ENCODE data around the gene POP4. TPM values are rescaled to one million over a fixed set of nuclear protein-coding genes. Genes with fewer than 3 reads are reported as not detected.

Gene POP4
- total and polyA plus RNA-seq, 2 experiments from 2014 or later = 68.9 to 91.8 TPM

DNA sequence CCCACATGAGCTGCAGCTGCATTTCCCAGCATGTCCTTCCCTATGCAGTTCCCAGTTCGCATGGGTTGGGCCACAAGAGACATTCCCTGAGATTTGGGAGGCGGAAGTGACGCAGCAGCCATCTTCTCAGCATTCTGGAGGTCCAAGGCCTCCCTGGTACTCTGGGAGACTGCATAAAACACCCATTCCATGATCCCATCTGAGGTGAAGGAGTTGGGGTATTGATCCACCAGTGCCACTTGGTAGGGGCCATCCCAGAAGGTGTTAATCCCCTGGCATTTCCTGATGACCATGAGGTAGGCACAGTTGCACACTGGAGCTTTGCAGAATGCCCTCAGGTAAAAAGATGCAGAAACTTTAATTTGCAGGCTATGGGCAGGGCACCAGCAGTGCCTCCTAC lies 25.4 kb downstream of the POP4 start:
- no peak overlapping the region for H3K27ac ChIP-seq
- no peaks in the 10 kb centered on the region for H4K20me1 ChIP-seq (ENCODE audit: insufficient read depth, poor library complexity, severe bottlenecking)
- WGBS (ENCODE audit: low lambda C conversion rate, missing lambda C conversion rate) = 96% methylated on average over 3 of the region's 3 CpGs
- H3K36me3 ChIP-seq (replicated peaks; ENCODE audit: insufficient read depth, low read depth) = no peaks in the 10 kb centered on the region
- no peak for DNase-seq (ENCODE audit: low spot score)
- H3K27me3 ChIP-seq = no peaks in the 10 kb centered on the region
- H3K79me2 ChIP-seq = no peaks in the 10 kb centered on the region
- H3K4me1 ChIP-seq (ENCODE audit: insufficient read depth) = no peaks in the 10 kb centered on the region
- no peak for TF ChIP-seq EZH2 (IDR thresholded peaks at IDR 0.05; ENCODE audit: borderline replicate concordance)
- TF ChIP-seq, protein P1, sequence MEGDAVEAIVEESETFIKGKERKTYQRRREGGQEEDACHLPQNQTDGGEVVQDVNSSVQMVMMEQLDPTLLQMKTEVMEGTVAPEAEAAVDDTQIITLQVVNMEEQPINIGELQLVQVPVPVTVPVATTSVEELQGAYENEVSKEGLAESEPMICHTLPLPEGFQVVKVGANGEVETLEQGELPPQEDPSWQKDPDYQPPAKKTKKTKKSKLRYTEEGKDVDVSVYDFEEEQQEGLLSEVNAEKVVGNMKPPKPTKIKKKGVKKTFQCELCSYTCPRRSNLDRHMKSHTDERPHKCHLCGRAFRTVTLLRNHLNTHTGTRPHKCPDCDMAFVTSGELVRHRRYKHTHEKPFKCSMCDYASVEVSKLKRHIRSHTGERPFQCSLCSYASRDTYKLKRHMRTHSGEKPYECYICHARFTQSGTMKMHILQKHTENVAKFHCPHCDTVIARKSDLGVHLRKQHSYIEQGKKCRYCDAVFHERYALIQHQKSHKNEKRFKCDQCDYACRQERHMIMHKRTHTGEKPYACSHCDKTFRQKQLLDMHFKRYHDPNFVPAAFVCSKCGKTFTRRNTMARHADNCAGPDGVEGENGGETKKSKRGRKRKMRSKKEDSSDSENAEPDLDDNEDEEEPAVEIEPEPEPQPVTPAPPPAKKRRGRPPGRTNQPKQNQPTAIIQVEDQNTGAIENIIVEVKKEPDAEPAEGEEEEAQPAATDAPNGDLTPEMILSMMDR (IDR thresholded peaks at IDR 0.05; ENCODE audit: poor library complexity) = no peak
- no peak for TF ChIP-seq EZH2phosphoT487 (IDR thresholded peaks at IDR 0.05; ENCODE audit: low read depth, severe bottlenecking, unreplicated experiment)
- no peak overlapping the region for H2AFZ ChIP-seq
- H3K4me3 ChIP-seq = no peak overlapping the region
- no peaks in the 10 kb centered on the region for H3K9me3 ChIP-seq (ENCODE audit: low read depth)
- no peak overlapping the region for H3K4me2 ChIP-seq
- H3K9me2 ChIP-seq (replicated peaks; ENCODE audit: insufficient read depth) = no peaks in the 10 kb centered on the region

DNA sequence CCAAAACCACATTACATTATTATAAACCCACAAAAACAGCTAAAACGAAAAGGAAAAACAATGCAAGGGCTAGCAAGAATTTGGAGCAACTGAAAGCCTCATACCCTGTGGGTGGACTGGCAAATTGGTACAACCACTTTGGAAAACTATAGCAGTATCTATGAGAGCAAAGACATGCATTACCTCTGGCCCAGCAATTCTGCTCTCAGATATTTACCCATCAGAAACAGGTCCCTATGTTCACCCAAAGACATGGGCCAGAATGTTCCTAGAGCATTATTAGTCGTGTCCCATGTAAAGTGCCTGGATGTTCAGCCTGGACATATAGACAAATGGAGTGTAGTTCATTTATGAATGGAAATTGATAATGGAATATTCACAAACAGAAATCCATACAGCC lies 27.9 kb downstream of the POP4 start:
- Histone ChIP-seq H3K27me3 (no peaks in the 10 kb centered on the region), H3K4me1 (ENCODE audit: insufficient read depth) (no peaks in the 10 kb centered on the region), H3K27ac (no peak overlapping the region), H3K9me2 (replicated peaks; ENCODE audit: insufficient read depth) (no peaks in the 10 kb centered on the region), H3K79me2 (no peaks in the 10 kb centered on the region), H4K20me1 (ENCODE audit: insufficient read depth, poor library complexity, severe bottlenecking) (no peaks in the 10 kb centered on the region), H3K4me2 (no peak overlapping the region), H2AFZ (no peak overlapping the region), H3K36me3 (replicated peaks; ENCODE audit: insufficient read depth, low read depth) (no peaks in the 10 kb centered on the region), H3K9me3 (ENCODE audit: low read depth) (no peaks in the 10 kb centered on the region), H3K4me3 (no peak overlapping the region)
- DNase-seq (ENCODE audit: low spot score) = no peak
- TF ChIP-seq EZH2phosphoT487 (IDR thresholded peaks at IDR 0.05; ENCODE audit: low read depth, severe bottlenecking, unreplicated experiment) (no peak), EZH2 (IDR thresholded peaks at IDR 0.05; ENCODE audit: borderline replicate concordance) (no peak)
- TF ChIP-seq, protein P1 (IDR thresholded peaks at IDR 0.05; ENCODE audit: poor library complexity) = no peak
- 87% methylated on average over 2 of the region's 2 CpGs for WGBS (ENCODE audit: low lambda C conversion rate, missing lambda C conversion rate)

DNA sequence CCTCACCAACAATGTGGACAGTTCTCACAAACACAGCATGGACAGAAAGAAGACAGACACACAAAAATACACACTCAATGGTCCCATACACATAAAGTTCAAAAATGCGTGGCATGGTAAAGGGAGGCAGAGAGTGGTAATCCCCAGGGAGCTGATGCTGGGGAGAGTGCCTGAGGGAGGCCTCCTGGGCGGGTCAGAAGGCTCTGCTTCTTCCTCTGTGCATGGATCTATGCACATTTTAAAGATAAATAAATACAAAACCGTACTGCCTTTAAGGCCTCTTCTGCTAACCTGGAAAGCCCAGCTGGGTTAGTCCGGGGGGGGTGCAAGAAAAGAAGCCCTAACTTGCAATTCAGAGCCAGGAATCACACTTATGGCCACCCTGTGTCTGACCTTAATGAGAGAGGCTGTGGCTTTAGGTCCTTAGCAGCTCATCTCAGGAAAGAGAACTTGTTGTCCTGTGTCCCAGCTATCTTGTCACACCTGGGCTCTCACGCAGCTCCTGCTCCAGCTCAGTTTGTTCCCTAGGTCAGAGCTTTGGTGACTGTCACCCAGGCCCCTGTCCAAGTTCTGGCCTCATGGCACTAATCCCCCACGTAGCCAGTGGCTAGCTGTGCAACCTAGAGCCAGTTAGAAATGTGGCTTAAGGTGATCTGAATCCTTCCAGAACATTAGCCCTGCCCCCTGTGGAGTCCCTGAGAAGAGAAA lies 28.5 kb downstream of the POP4 start:
- Histone ChIP-seq H3K27me3 (no peaks in the 10 kb centered on the region), H2AFZ (no peak overlapping the region), H3K4me2 (no peak overlapping the region), H3K9me3 (ENCODE audit: low read depth) (no peaks in the 10 kb centered on the region), H3K4me1 (ENCODE audit: insufficient read depth) (no peaks in the 10 kb centered on the region), H3K9me2 (replicated peaks; ENCODE audit: insufficient read depth) (no peaks in the 10 kb centered on the region), H3K79me2 (no peaks in the 10 kb centered on the region), H4K20me1 (ENCODE audit: insufficient read depth, poor library complexity, severe bottlenecking) (no peaks in the 10 kb centered on the region), H3K4me3 (no peak overlapping the region), H3K36me3 (replicated peaks; ENCODE audit: insufficient read depth, low read depth) (no peaks in the 10 kb centered on the region), H3K27ac (no peak overlapping the region)
- no peak for DNase-seq (ENCODE audit: low spot score)
- TF ChIP-seq EZH2phosphoT487 (IDR thresholded peaks at IDR 0.05; ENCODE audit: low read depth, severe bottlenecking, unreplicated experiment) (no peak), EZH2 (IDR thresholded peaks at IDR 0.05; ENCODE audit: borderline replicate concordance) (no peak)
- TF ChIP-seq, protein P1 (IDR thresholded peaks at IDR 0.05; ENCODE audit: poor library complexity) = no peak
- 73% methylated on average over 6 of the region's 6 CpGs for WGBS (ENCODE audit: low lambda C conversion rate, missing lambda C conversion rate)

Data from hepatocyte (in vitro differentiated cells).